ENCODE results near the gene HMGB4.

Gene HMGB4

DNA sequence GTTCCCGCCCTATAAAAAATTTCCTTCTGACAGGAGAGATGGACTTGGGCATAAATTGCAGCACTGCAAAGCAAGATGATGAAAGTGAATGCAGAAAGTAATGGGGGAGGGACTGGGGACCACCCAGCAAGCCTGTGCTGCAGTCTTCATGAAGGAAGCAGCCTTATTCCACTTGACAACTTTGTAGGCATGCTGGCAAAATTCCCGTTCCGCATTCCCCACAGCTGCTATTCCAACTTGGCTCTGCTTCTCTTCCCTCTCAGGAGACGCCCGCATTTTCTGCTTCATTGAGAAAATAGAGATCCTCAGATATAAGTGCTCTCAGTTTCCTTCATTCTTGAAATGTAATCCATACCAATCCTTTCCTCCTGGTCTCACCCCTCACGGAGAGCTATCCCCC, 2.4 kb downstream of the HMGB4 start:
- no peak for DNase-seq (ENCODE audit: low spot score)
- H3K79me1 ChIP-seq (ENCODE audit: low read depth, low read length) = peaks cover 1% of the 10 kb centered on the region
- no peaks in the 10 kb centered on the region for H3K4me1 ChIP-seq (ENCODE audit: control insufficient read depth in 2 of 2, insufficient read depth in 1 of 2, low read depth in 1 of 2, low read length in 2 of 2)
- no peak overlapping the region for H2BK120ac ChIP-seq (ENCODE audit: low read depth, low read length)
- no peak overlapping the region for H3K4ac ChIP-seq (ENCODE audit: low read length)
- H2BK5ac ChIP-seq (ENCODE audit: low read length) = no peak overlapping the region
- no peak overlapping the region for H2BK12ac ChIP-seq (ENCODE audit: low read length)
- no peak overlapping the region for H3K18ac ChIP-seq (ENCODE audit: low read length)
- no peak overlapping the region for H3K4me2 ChIP-seq (ENCODE audit: insufficient read depth, low read length, poor library complexity, severe bottlenecking)
- no peak overlapping the region for H3K9ac ChIP-seq (ENCODE audit: low read depth, low read length, poor library complexity)
- peaks cover 0 to 14% (median 0%) of the 10 kb centered on the region in 3 experiments for H3K27me3 ChIP-seq (ENCODE audit: control insufficient read depth in 3 of 3, insufficient read depth in 3 of 3, low read depth in 1 of 3, low read length in 3 of 3)
- H3K4me3 ChIP-seq (ENCODE audit: low read length in 2 of 2) = no peak overlapping the region
- H2AK5ac ChIP-seq (ENCODE audit: low read depth, low read length) = no peak overlapping the region
- H2AFZ ChIP-seq (ENCODE audit: low read length) = no peak overlapping the region
- H3K36me3 ChIP-seq (replicated peaks in 1 of 2; ENCODE audit: control insufficient read depth in 2 of 2, insufficient read depth in 2 of 2, low read length in 2 of 2) = no peaks in the 10 kb centered on the region
- H3K14ac ChIP-seq (ENCODE audit: low read length) = no peak overlapping the region
- no peak overlapping the region for H4K8ac ChIP-seq (ENCODE audit: low read depth, low read length)
- no peak overlapping the region for H3K27ac ChIP-seq (replicated peaks; ENCODE audit: low read length)
- no peak overlapping the region for H4K91ac ChIP-seq (ENCODE audit: low read depth, low read length, poor library complexity)
- H2BK15ac ChIP-seq (ENCODE audit: low read length) = no peak overlapping the region
- H3K9me3 ChIP-seq (replicated peaks in 1 of 2; ENCODE audit: control insufficient read depth in 2 of 2, insufficient read depth in 1 of 2, low read depth in 1 of 2, low read length in 2 of 2) = no peaks in the 10 kb centered on the region
- no peak overlapping the region for H3K23ac ChIP-seq (ENCODE audit: low read depth, low read length, poor library complexity)
- WGBS, 2 donors (ENCODE audit: extremely low coverage in 2 of 2, insufficient read length in 2 of 2, insufficient replicate concordance in 1 of 2) = no CpG with 5 or more reads among the region's 6 CpGs

DNA sequence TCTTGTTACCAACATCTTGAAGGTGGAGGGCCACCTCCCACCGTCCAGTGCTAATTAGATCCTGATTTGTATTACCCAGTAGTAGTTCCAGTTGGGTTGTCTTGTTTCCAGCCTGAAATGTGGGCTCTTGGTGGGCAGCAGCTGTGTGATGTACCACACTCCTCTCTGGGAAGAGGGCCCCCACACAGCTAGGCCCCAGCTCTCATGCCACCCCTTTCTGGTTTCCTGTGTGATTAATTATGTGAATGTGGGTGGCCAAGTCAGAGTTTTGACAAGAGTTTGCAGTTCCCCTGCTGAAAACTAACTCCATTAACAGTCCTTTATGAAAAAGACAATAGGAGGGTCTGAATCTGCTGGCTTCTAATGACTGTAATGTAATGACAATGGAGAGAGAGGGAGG, 3.8 kb downstream of the HMGB4 start:
- H3K14ac ChIP-seq (ENCODE audit: low read length) = no peak overlapping the region
- no peak overlapping the region for H2BK5ac ChIP-seq (ENCODE audit: low read length)
- H4K8ac ChIP-seq (ENCODE audit: low read depth, low read length) = no peak overlapping the region
- H3K18ac ChIP-seq (ENCODE audit: low read length) = no peak overlapping the region
- DNase-seq (ENCODE audit: low spot score) = no peak
- no peak overlapping the region for H2BK15ac ChIP-seq (ENCODE audit: low read length)
- no peak overlapping the region for H3K4me3 ChIP-seq (ENCODE audit: low read length in 2 of 2)
- H3K27me3 ChIP-seq (ENCODE audit: control insufficient read depth in 3 of 3, insufficient read depth in 3 of 3, low read depth in 1 of 3, low read length in 3 of 3) = peaks cover 0 to 14% (median 0%) of the 10 kb centered on the region in 3 experiments
- H3K9me3 ChIP-seq (replicated peaks in 1 of 2; ENCODE audit: control insufficient read depth in 2 of 2, insufficient read depth in 1 of 2, low read depth in 1 of 2, low read length in 2 of 2) = no peaks in the 10 kb centered on the region
- no peak overlapping the region for H4K91ac ChIP-seq (ENCODE audit: low read depth, low read length, poor library complexity)
- H3K27ac ChIP-seq (replicated peaks; ENCODE audit: low read length) = no peak overlapping the region
- H2AFZ ChIP-seq (ENCODE audit: low read length) = no peak overlapping the region
- no peak overlapping the region for H2BK12ac ChIP-seq (ENCODE audit: low read length)
- H3K36me3 ChIP-seq (replicated peaks in 1 of 2; ENCODE audit: control insufficient read depth in 2 of 2, insufficient read depth in 2 of 2, low read length in 2 of 2) = no peaks in the 10 kb centered on the region
- no peak overlapping the region for H3K4me2 ChIP-seq (ENCODE audit: insufficient read depth, low read length, poor library complexity, severe bottlenecking)
- no CpG with 5 or more reads among the region's 1 CpG for WGBS, 2 donors (ENCODE audit: extremely low coverage in 2 of 2, insufficient read length in 2 of 2, insufficient replicate concordance in 1 of 2)
- H3K4me1 ChIP-seq (ENCODE audit: control insufficient read depth in 2 of 2, insufficient read depth in 1 of 2, low read depth in 1 of 2, low read length in 2 of 2) = peaks cover 0 to 3% of the 10 kb centered on the region in 2 donors
- peaks cover 1% of the 10 kb centered on the region for H3K79me1 ChIP-seq (ENCODE audit: low read depth, low read length)
- H2BK120ac ChIP-seq (ENCODE audit: low read depth, low read length) = no peak overlapping the region
- H3K9ac ChIP-seq (ENCODE audit: low read depth, low read length, poor library complexity) = no peak overlapping the region
- H2AK5ac ChIP-seq (ENCODE audit: low read depth, low read length) = no peak overlapping the region
- H3K23ac ChIP-seq (ENCODE audit: low read depth, low read length, poor library complexity) = no peak overlapping the region
- H3K4ac ChIP-seq (ENCODE audit: low read length) = no peak overlapping the region

DNA sequence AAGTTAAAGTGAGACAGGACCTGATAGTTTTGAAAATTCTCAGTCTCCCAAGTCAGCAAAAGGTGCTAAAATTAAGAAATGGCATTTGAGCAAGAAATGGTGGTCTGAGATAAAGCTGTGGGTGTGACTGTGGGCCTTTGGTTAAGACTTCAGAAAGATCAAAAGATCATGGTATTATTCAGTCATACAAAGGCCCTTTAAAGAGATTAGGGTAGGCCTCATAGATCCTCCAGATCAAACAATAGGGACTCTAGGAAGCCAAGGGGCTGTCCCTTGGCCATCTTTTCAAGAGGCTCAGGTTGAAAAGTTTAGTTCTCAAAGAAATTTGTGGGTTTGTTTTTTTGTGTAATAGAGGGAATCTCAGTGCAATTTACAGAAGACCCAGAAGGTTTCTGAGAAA, 8.4 kb downstream of the HMGB4 start:
- no peak overlapping the region for H3K9ac ChIP-seq (ENCODE audit: low read depth, low read length, poor library complexity)
- H3K4ac ChIP-seq (ENCODE audit: low read length) = no peak overlapping the region
- H4K91ac ChIP-seq (ENCODE audit: low read depth, low read length, poor library complexity) = no peak overlapping the region
- no peaks in the 10 kb centered on the region for H3K36me3 ChIP-seq (replicated peaks in 1 of 2; ENCODE audit: control insufficient read depth in 2 of 2, insufficient read depth in 2 of 2, low read length in 2 of 2)
- H3K4me3 ChIP-seq (ENCODE audit: low read length in 2 of 2) = no peak overlapping the region
- H4K8ac ChIP-seq (ENCODE audit: low read depth, low read length) = no peak overlapping the region
- H3K14ac ChIP-seq (ENCODE audit: low read length) = no peak overlapping the region
- no peak overlapping the region for H3K4me2 ChIP-seq (ENCODE audit: insufficient read depth, low read length, poor library complexity, severe bottlenecking)
- H2BK12ac ChIP-seq (ENCODE audit: low read length) = no peak overlapping the region
- no peaks in the 10 kb centered on the region for H3K79me1 ChIP-seq (ENCODE audit: low read depth, low read length)
- H3K27me3 ChIP-seq (ENCODE audit: control insufficient read depth in 3 of 3, insufficient read depth in 3 of 3, low read depth in 1 of 3, low read length in 3 of 3) = peaks cover 0 to 32% (median 0%) of the 10 kb centered on the region in 3 experiments
- no peak overlapping the region for H3K23ac ChIP-seq (ENCODE audit: low read depth, low read length, poor library complexity)
- DNase-seq (ENCODE audit: low spot score) = peak; percentile 11
- H2BK15ac ChIP-seq (ENCODE audit: low read length) = no peak overlapping the region
- no peak overlapping the region for H2AK5ac ChIP-seq (ENCODE audit: low read depth, low read length)
- no peak overlapping the region for H3K18ac ChIP-seq (ENCODE audit: low read length)
- no peak overlapping the region for H3K27ac ChIP-seq (replicated peaks; ENCODE audit: low read length)
- no peak overlapping the region for H2BK5ac ChIP-seq (ENCODE audit: low read length)
- no peak overlapping the region for H2BK120ac ChIP-seq (ENCODE audit: low read depth, low read length)
- H2AFZ ChIP-seq (ENCODE audit: low read length) = no peak overlapping the region
- H3K4me1 ChIP-seq (ENCODE audit: control insufficient read depth in 2 of 2, insufficient read depth in 1 of 2, low read depth in 1 of 2, low read length in 2 of 2) = peaks cover 0 to 3% of the 10 kb centered on the region in 2 donors
- H3K9me3 ChIP-seq (replicated peaks in 1 of 2; ENCODE audit: control insufficient read depth in 2 of 2, insufficient read depth in 1 of 2, low read depth in 1 of 2, low read length in 2 of 2) = peaks cover 0 to 4% of the 10 kb centered on the region in 2 donors

DNA sequence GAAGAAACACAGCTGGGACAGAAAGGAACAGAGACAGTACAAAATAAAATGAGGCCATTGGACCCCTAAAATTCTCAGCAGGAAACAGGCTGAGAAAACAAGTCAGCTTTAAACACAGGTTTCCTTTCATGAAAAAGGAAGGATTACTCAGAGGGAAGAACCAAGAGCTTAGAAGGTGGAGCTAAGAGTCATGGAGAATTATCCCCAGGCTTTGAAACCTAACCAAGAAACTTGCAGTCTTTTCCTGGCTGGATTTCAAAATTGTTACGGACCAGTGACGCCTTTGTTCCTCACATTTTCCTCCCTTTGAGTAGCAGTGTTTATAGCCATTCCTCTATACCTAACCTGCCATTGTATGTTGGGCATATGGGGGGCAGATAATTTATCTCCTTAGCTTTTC, 8.8 kb downstream of the HMGB4 start:
- Histone ChIP-seq H2BK5ac (ENCODE audit: low read length) (no peak overlapping the region), H3K36me3 (replicated peaks in 1 of 2; ENCODE audit: control insufficient read depth in 2 of 2, insufficient read depth in 2 of 2, low read length in 2 of 2) (no peaks in the 10 kb centered on the region), H2AFZ (ENCODE audit: low read length) (no peak overlapping the region), H3K79me1 (ENCODE audit: low read depth, low read length) (no peaks in the 10 kb centered on the region), H2AK5ac (ENCODE audit: low read depth, low read length) (no peak overlapping the region), H3K23ac (ENCODE audit: low read depth, low read length, poor library complexity) (no peak overlapping the region), H3K14ac (ENCODE audit: low read length) (no peak overlapping the region), H3K9ac (ENCODE audit: low read depth, low read length, poor library complexity) (no peak overlapping the region), H3K4me3 (ENCODE audit: low read length in 2 of 2) (no peak overlapping the region), H4K91ac (ENCODE audit: low read depth, low read length, poor library complexity) (no peak overlapping the region), H3K4me2 (ENCODE audit: insufficient read depth, low read length, poor library complexity, severe bottlenecking) (no peak overlapping the region), H2BK15ac (ENCODE audit: low read length) (no peak overlapping the region), H3K4ac (ENCODE audit: low read length) (no peak overlapping the region), H3K18ac (ENCODE audit: low read length) (no peak overlapping the region), H4K8ac (ENCODE audit: low read depth, low read length) (no peak overlapping the region), H2BK12ac (ENCODE audit: low read length) (no peak overlapping the region), H3K27ac (replicated peaks; ENCODE audit: low read length) (no peak overlapping the region), H2BK120ac (ENCODE audit: low read depth, low read length) (no peak overlapping the region), H3K9me3 (replicated peaks in 1 of 2; ENCODE audit: control insufficient read depth in 2 of 2, insufficient read depth in 1 of 2, low read depth in 1 of 2, low read length in 2 of 2) (peaks cover 0 to 4% of the 10 kb centered on the region in 2 donors), H3K4me1 (ENCODE audit: control insufficient read depth in 2 of 2, insufficient read depth in 1 of 2, low read depth in 1 of 2, low read length in 2 of 2) (peaks cover 0 to 3% of the 10 kb centered on the region in 2 donors), H3K27me3 (ENCODE audit: control insufficient read depth in 3 of 3, insufficient read depth in 3 of 3, low read depth in 1 of 3, low read length in 3 of 3) (peaks cover 0 to 32% (median 0%) of the 10 kb centered on the region in 3 experiments)
- peak; percentile 17 for DNase-seq (ENCODE audit: low spot score)
- no CpG with 5 or more reads among the region's 2 CpGs for WGBS, 2 donors (ENCODE audit: extremely low coverage in 2 of 2, insufficient read length in 2 of 2, insufficient replicate concordance in 1 of 2)

Measured in neuronal stem cell (in vitro differentiated cells).